Measurements from ENCODE around the gene TENM4. TPM values are rescaled to one million over a fixed set of nuclear protein-coding genes. Genes with fewer than 3 reads are reported as not detected.

TENM4 gene
- polyA plus RNA-seq, 1 of the 3 experiments (the other 2 are of a cell fraction) = 16.7 TPM

DNA sequence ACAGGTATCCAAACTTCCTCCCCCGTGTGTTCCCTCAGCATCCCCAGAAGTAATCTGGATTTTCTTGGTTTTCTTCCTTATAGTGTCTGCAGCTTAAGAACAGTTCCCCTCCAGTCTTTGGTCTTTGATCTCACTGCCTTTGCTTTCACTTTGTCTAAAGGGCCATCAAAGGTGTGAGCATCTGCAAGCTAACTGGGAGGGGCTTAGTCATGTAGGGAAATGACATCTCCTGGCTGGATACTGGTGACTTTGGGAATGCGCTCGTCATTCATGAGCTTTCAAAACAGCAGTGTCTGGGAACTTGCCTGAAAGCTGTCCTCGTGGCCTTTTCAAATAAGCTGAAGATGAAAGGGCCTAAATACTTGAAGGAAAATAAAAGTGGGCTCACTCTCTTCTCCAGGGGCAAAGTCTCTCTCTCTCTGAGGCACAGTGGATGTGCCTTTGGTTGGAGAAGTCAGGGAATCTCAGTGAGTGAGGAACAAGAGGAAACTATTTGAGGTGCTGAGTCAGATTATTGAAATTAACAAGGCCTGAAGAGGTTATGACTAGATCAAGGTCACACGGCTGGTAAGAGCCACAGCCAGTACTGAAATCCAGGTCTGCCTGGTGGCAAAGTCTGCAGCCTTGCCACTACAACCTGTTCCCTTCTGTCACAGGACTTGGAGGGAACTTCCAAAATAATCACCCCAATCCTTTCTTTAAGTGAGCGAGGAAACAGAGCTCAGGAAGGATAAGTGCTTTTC lies 45.6 kb upstream of the TENM4 start:
- no peak overlapping the region for H3K4me2 ChIP-seq
- ChIA-PET POLR2A (no interaction called here), CTCF (interaction anchor here (1.4 to 2.0 kb wide), 2 partner anchors 11 to 46 kb away, joined by 5 to 6 read pairs; partner anchors contain the start of gene TENM4)

GRCh38 chr11:79485694-79486093 lies 44.9 kb upstream of the TENM4 start:
- H3K9ac ChIP-seq = no peak overlapping the region
- no peak overlapping the region for H3K27ac ChIP-seq (ENCODE audit: low read depth in 2 of 2, low read length in 1 of 2)
- 57% methylated on average over 3 of the region's 4 CpGs for WGBS (ENCODE audit: low lambda C conversion rate)
- no peak for DNase-seq
- no peaks in the 10 kb centered on the region for H4K20me1 ChIP-seq (ENCODE audit: insufficient read depth)
- ChIA-PET POLR2A (interaction anchor here (0.7 kb wide), 1 partner anchor 1784 kb away, joined by 3 read pairs; no protein-coding TSS in a partner anchor), CTCF (interaction anchor here (1.4 to 2.0 kb wide), 2 partner anchors 11 to 45 kb away, joined by 5 to 6 read pairs; partner anchors contain the start of gene TENM4)
- H3K36me3 ChIP-seq (replicated peaks in 1 of 2; ENCODE audit: control insufficient read depth in 1 of 2, insufficient read depth in 2 of 2, low read length in 1 of 2) = no peaks in the 10 kb centered on the region
- no peaks in the 10 kb centered on the region for H3F3A ChIP-seq (replicated peaks; ENCODE audit: insufficient read depth)
- H3K4me3 ChIP-seq (ENCODE audit: low read depth in 2 of 2, low read length in 1 of 2) = no peak overlapping the region
- no peaks in the 10 kb centered on the region for H3K9me2 ChIP-seq
- H3K79me2 ChIP-seq (ENCODE audit: insufficient read depth) = no peaks in the 10 kb centered on the region
- no peaks in the 10 kb centered on the region for H3K9me3 ChIP-seq
- no peak overlapping the region for H3K4me2 ChIP-seq
- H3K27me3 ChIP-seq (ENCODE audit: insufficient read depth) = no peaks in the 10 kb centered on the region
- no peak overlapping the region for H2AFZ ChIP-seq (ENCODE audit: low read depth)
- H3K4me1 ChIP-seq (ENCODE audit: control insufficient read depth in 1 of 2, insufficient read depth in 2 of 2, low read depth in 1 of 2, low read length in 1 of 2) = no peaks in the 10 kb centered on the region
- TF ChIP-seq SMC3 (IDR thresholded peaks at IDR 0.05; ENCODE audit: low read depth, low read length) (no peak), TCF12 (IDR thresholded peaks at IDR 0.05) (no peak), RCOR1 (IDR thresholded peaks at IDR 0.05; ENCODE audit: low read length) (no peak), TEAD4 (IDR thresholded peaks at IDR 0.05; ENCODE audit: borderline replicate concordance, insufficient read depth) (no peak), GATA2 (CRISPR knock-in tag; IDR thresholded peaks at IDR 0.05) (no peak), FOXM1 (IDR thresholded peaks at IDR 0.05; ENCODE audit: low read depth) (no peak), CTCF (IDR thresholded peaks at IDR 0.05) (no peak), GABPA (IDR thresholded peaks at IDR 0.05; ENCODE audit: low read depth) (no peak), MXI1 (IDR thresholded peaks at IDR 0.05; ENCODE audit: low read depth, low read length) (no peak), MEF2A (IDR thresholded peaks at IDR 0.05; ENCODE audit: borderline replicate concordance, low read depth) (no peak), CHD2 (IDR thresholded peaks at IDR 0.05; ENCODE audit: low read length, partially characterized antibody) (no peak), YY1 (IDR thresholded peaks at IDR 0.05; ENCODE audit: low read depth) (no peak), MAX (IDR thresholded peaks at IDR 0.05; ENCODE audit: low read depth) (no peak), JUND (IDR thresholded peaks at IDR 0.05) (no peak), RAD21 (IDR thresholded peaks at IDR 0.05; ENCODE audit: low read length) (no peak; the same call in 1 of the 2 replicates), FOSL2 (IDR thresholded peaks at IDR 0.05; ENCODE audit: borderline replicate concordance, low read depth) (no peak), REST (IDR thresholded peaks at IDR 0.05; ENCODE audit: low read depth, low read length) (no peak)
- TF ChIP-seq, protein P1, sequence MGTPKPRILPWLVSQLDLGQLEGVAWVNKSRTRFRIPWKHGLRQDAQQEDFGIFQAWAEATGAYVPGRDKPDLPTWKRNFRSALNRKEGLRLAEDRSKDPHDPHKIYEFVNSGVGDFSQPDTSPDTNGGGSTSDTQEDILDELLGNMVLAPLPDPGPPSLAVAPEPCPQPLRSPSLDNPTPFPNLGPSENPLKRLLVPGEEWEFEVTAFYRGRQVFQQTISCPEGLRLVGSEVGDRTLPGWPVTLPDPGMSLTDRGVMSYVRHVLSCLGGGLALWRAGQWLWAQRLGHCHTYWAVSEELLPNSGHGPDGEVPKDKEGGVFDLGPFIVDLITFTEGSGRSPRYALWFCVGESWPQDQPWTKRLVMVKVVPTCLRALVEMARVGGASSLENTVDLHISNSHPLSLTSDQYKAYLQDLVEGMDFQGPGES (IDR thresholded peaks at IDR 0.05; ENCODE audit: low read depth, low read length) = no peak

More for the DNA sequence above, 45.6 kb upstream of the TENM4 start:
- no peaks in the 10 kb centered on the region for H3K27me3 ChIP-seq (ENCODE audit: insufficient read depth)
- no peaks in the 10 kb centered on the region for H3K9me3 ChIP-seq
- H3K27ac ChIP-seq (ENCODE audit: low read depth in 2 of 2, low read length in 1 of 2) = no peak overlapping the region
- H3K9me2 ChIP-seq = no peaks in the 10 kb centered on the region
- 80% methylated on average over 6 of the region's 6 CpGs for WGBS (ENCODE audit: low lambda C conversion rate)
- no peak overlapping the region for H3K4me3 ChIP-seq (ENCODE audit: low read depth in 2 of 2, low read length in 1 of 2)
- H3K4me1 ChIP-seq (ENCODE audit: control insufficient read depth in 1 of 2, insufficient read depth in 2 of 2, low read depth in 1 of 2, low read length in 1 of 2) = no peaks in the 10 kb centered on the region
- DNase-seq = no peak
- H3K79me2 ChIP-seq (ENCODE audit: insufficient read depth) = no peaks in the 10 kb centered on the region
- H3F3A ChIP-seq (replicated peaks; ENCODE audit: insufficient read depth) = no peaks in the 10 kb centered on the region
- no peak overlapping the region for H3K9ac ChIP-seq
- H4K20me1 ChIP-seq (ENCODE audit: insufficient read depth) = no peaks in the 10 kb centered on the region
- H2AFZ ChIP-seq (ENCODE audit: low read depth) = no peak overlapping the region
- TF ChIP-seq, protein P1 (IDR thresholded peaks at IDR 0.05; ENCODE audit: low read depth, low read length) = no peak
- TF ChIP-seq RCOR1 (IDR thresholded peaks at IDR 0.05; ENCODE audit: low read length) (no peak), POLR2AphosphoS5 (IDR thresholded peaks at IDR 0.05; ENCODE audit: low read depth, low read length) (no peak)
- no peaks in the 10 kb centered on the region for H3K36me3 ChIP-seq (replicated peaks in 1 of 2; ENCODE audit: control insufficient read depth in 1 of 2, insufficient read depth in 2 of 2, low read length in 1 of 2)

Data from SK-N-SH (cell line).